Right kidney (tissue), 9 donors: ENCODE data around the gene PBRM1.
"Not testable (repeated sequence)": the region's sequence is repeated elsewhere in the genome, so short reads cannot be mapped to it uniquely, and the experiment has no call there.

Experiments used
- DNase-seq: peaks from one replicate; pipeline ENCODE4 v3.0.0-alpha.2; 2016
- long read RNA-seq, 8 donors: transcript quantifications; one replicate each; lab custom pipeline, GENCODE V29; 2026

PBRM1 gene
- long read RNA-seq, donor 1, partial matches to known transcripts: 251 of 256 reads
- long read RNA-seq, donor 1, other reads (novel, unspliced or antisense): 5 of 256 reads
- long read RNA-seq, donor 2: 0 reads
- long read RNA-seq, donor 3, partial matches to known transcripts: 31 of 31 reads
- long read RNA-seq, donor 3, other reads (novel, unspliced or antisense): 0 of 31 reads
- long read RNA-seq, donor 4, partial matches to known transcripts: 98 of 111 reads
- long read RNA-seq, donor 4, other reads (novel, unspliced or antisense): 13 of 111 reads
- long read RNA-seq, donor 5, full-length matches to known transcripts: 1 of 138 reads
- long read RNA-seq, donor 5, partial matches to known transcripts: 118 of 138 reads
- long read RNA-seq, donor 5, other reads (novel, unspliced or antisense): 19 of 138 reads
- long read RNA-seq, donor 6, partial matches to known transcripts: 59 of 64 reads
- long read RNA-seq, donor 6, other reads (novel, unspliced or antisense): 5 of 64 reads
- long read RNA-seq, donor 7, partial matches to known transcripts: 115 of 169 reads
- long read RNA-seq, donor 7, other reads (novel, unspliced or antisense): 51 of 169 reads
- long read RNA-seq, donor 8: 0 reads

DNA sequence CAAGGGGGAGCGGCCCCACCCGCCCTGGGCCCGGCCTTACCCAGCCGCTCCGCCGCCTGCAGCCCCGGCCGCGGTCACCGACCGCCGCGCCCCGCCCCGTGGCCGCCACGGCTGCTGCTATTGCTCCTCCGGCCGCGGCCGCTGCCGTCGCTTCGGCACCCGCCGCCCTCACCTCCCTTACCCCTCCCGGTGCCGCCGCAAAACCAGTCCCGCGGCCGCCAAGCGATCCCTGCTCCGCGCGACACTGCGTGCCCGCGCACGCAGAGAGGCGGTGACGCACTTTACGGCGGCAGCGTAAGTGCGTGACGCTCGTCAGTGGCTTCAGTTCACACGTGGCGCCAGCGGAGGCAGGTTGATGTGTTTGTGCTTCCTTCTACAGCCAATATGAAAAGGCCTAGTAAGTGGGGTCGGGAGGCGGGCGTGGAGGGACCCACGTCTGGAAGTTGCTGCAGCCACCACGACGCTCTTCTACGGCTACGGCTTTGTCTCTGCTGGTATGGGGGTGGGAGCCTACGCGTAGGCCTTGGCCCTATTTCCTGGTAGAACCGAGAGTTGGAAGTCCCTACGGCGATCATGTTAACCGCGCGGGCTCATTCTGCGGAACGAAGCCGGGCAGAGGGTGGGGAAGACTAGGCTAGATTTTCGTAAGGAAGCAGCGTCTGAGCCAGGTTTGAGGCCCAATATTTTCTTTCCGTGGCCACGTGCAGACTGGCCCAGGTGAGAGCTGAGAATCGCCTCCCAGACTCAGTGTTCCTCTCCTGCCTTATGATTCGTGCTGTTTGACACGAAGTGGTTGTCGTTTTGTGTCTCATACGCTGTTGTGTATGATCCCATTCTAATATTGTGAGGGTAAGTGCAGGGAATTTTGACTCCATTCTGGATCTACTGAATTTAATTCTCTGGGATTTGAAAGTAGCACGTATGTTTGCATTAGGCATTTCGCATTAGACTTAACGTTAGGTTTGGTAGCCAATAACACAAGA, at the start of gene PBRM1, which contains the start of gene GNL3:
PBRM1 (minus strand) TSS at position 205 of the 983 bp plus-strand sequence.
GNL3 (plus strand) TSS at position 324 of the 983 bp plus-strand sequence; CDS start at position 385, 61 bp downstream.
- DNase-seq: peak; percentile 89

DNA sequence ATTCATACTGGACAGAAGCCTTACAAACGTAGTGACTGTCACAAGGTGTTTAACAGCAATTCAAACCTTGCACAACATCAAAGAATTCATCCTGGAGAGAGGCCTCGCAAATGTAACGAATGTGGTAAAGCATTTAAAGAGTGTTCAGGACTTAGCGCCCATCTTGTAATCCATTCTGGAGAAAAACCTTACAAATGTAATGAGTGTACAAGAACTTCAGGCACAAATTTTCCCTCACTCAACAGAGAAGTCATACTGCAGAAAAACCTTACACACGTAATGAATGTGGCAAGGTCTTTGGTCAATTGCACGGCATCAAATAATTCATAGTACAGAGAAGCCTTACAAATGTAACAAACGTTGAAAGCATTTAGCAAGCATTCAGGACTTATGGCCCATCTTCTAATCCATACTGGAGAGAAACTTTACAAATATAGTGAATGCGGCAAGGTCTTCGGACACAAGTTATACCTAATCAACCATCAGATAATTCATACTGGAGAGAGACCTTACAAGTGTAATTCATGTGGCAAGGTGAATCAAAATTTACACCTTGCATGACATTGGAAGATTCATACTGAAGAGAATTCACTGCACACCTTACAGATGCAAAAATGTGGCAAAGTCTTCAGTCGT, 47.7 kb upstream of the PBRM1 start:
- no peak for DNase-seq

DNA sequence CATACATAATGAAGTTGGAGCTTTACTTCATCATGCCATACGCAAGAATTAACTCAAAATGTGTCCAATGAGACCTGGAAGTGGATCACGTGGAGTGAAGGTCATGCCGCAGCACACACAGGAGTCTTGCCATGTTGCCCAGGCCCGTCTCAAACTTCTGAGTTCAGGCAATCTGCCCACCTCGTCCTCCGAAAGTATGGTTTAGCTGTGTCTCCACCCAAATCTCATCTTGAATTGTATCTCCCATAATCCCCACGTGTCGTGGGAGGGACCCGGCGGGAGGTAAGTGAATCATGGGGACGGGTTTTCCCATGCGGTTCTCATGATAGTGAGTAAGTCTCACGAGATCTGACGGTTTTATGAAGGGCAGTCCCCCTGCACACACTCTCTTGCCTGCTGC, 45.9 kb upstream of the PBRM1 start:
- DNase-seq: no peak

DNA sequence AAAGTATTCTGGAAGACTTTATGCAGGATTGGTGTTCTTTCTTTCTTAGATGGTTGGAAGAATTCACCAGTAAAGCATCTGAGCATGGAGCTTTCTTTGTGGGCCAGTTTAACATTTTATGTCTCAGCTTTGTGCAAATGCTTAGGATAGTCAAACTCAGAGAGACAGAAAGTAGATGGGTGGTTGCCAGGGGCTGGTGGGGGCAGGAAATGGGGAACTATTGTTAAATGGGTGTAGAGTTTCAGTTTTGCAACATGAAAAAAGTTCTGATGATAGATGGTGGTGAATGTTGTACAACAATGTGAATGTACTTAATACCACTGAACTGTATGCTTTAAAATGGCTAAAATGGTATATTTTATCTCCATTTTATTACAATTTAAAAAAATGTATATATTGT, 45.0 kb upstream of the PBRM1 start:
- DNase-seq: no peak

DNA sequence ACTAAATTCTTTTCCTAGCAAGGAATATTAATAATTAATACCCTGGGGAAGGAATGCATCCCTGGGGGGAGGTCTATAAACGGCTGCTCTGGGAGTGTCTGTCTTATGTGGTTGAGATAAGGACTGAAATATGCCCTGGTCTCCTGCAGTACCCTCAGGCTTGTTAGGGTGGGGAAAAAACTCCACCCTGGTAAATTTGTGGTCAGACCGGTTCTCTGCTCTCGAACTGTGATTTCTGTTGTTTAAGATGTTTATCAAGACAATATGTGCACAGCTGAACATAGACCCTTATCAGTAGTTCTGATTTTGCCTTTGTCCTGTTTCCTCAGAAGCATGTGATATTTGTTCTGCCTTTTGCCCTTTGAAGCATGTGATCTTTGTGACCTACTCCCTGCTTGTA, 43.0 kb upstream of the PBRM1 start:
- not testable (repeated sequence) for DNase-seq

DNA sequence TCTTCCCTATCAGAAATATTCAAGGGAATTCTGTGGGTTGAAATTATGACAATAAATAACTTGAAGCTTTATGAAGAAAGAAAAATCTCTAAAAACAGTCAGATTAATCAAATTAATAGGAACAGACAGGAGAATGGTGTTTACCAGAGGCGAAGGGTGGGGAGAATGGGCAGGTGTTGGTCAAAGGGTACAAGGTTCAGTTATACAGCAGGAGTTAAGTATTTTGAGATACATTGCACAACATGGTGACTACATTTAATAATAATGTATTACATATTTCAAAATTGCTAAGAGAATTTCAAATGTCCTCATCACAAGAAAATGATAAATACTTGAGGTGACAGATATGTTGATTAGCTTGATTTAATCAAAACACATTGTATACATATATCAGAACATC, 38.8 kb upstream of the PBRM1 start:
- no peak for DNase-seq

DNA sequence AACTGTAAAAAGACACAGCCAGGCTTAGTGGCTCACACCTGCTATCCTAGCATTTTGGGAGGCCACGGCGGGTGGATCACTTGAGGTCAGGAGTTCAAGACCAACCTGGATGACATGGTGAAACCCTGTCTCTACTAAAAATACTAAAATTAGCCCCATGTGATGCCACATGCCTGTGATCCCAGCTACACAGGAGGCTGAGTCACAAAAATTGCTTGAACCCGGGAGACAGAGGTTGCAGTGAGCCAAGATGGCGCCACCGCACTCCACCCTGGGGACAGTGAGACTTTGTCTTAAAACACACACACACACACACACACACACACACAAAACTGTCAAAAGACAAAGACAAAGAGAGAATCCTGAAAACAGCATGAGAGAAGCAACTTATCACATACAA, 38.2 kb upstream of the PBRM1 start:
- no peak for DNase-seq

DNA sequence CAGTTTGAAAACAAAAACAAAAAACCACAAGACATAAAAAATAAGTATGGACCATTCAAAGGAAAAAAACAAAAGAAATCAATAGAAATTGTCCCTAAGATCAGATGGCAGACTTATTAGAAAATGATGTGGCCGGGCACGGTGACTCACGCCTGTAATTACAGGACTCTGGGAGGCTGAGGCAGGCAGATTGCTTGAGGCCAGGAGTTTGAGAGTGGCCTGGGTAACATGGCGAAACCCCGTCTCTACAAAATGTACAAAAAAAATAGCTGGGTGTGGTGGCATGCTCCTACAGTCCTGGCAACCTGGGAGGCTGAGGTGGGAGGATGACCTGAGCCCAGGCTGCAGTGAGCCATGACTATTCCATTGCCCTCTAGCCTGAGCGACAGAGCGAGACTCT, 36.8 kb upstream of the PBRM1 start:
- no peak for DNase-seq

DNA sequence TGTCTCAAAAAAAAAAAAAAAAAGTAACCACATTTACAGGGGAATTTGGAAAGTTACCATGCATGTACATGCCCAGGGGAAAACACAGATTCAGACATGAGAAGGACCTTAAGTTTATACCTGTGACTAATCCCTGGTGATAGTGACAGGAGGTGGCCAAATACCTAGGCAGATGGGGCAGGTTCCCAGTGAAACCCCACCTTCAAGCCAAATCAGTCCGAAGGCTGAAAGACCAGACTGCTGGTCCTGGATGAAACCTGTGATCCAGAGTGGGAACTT, 36.0 kb upstream of the PBRM1 start:
- no peak for DNase-seq

DNA sequence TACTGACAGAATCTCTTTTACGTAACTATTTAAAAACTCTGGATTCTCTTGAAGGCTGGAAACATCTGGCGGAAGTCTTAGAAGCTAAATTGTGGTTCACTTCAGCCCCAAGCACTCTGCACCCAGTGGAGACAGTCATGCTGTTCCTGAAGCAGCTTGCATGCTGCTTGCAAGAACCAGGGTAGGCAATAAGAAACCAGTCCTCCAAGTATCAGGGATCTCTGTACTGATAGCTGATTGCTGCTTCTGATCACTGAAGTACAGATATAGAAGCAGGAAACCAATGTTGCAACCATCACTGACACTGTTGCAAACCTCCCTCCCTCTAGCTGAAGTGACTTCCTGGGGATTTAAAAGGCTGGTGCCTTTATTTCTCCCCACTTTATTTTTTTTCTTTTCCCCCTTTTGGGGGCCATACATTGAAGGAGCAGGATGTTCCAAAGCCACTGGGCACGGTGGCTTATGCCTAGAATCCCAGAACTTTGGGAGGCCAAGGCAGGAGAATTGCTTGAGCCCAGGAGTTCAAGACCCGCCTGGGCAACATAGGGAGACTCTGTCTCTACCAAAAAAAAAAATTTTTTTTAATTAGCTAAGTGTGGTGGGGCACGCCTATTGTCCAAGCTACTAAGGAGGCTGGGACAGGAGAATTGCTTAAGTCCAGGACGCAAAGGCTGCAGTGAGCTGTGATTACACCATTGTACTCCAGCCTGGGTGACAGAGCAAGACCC, 35.5 kb upstream of the PBRM1 start:
- DNase-seq: no peak

DNA sequence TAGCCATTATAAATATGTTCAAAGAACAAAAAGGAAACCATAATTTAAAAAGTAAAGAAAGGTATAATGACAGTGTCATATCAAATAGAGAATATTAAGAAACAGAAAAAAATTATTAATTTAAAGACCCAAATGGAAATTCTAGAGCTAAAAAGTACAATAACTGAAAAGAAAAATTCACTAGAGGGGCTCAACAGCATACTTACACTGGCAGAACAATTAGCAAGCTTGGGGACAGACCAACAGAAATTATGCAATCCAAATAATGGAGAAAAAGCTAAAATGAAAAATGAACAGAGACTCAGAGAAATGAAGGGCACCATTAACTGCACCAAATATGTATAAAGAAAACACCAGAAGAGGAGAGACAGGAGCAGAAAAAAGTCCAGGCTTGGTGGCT, 33.9 kb upstream of the PBRM1 start:
- no peak for DNase-seq

DNA sequence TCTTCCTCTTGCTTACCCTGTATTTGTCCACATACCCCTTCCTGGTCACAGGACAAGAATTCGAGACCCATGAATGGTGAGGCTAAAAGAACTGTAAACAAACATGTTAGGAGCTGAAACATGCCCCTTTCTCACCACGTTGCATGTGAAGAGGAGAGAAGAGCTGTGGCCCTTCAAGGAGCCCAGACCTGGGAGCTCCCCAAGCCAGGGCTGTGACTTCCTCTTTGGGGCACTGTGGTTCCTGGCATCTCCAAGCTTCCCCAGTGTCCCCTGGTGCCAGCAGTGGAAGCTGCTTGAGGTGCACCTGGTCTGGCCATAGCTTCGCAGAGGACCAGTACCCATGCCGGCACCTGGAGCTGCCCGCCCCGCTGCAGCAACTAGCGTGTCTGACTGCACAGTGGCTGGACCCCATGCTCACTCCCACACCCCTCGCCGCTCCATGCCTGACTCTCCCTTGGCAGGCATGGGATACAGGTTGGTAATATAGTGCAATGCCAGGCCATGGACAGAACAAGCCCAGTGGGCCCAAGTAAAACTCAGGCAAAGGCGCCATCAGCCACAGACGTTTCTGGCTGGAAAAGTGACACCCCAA, 30.1 kb upstream of the PBRM1 start:
- DNase-seq: no peak

DNA sequence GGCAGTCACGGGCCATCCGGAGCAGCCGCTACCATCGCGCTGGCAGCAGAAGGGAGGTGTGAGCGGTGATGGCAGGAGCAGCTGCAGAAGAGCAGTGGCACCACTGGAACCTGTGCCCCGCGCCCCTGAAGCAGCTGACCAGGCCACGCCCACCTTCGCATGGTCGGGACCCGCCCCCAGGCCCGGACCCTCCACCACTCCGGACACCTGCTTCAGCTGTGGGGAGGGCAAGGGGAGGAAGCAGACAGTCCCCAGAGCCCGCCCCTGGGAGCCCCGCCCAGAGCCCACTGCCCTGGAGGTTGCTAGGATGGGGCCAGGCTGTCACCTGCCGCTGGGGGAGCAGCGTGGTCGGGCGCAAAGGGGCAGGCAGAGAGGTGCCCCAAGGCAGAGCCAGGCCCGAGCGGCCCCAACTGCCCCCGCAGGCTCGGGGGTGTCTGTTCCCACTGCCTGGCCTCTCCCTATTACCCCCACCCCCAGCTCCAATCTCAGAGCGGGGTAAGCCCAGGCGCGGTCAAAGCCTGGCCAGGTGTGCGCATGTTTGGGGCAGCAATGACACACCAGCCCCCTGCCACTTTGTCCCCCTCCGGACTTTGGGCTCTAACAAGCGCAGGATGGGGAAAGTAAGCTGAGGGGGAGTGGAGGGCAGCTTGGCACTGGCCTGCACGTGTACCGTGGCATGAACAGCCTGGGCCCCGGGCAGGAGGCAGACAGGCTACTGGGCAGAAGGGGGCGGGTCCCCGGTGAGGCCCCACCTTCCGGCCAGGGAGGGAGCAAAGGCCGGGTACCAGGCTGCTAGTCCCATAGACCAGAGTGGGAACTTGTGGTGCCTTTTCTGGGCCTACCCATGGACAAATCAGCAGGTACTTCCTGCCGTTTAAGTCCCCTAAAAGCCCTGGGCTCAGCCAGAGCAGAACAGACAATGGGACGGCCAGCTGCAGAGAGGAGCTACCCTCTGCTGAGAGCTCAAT, 28.9 kb upstream of the PBRM1 start:
- DNase-seq: peak; percentile 50

DNA sequence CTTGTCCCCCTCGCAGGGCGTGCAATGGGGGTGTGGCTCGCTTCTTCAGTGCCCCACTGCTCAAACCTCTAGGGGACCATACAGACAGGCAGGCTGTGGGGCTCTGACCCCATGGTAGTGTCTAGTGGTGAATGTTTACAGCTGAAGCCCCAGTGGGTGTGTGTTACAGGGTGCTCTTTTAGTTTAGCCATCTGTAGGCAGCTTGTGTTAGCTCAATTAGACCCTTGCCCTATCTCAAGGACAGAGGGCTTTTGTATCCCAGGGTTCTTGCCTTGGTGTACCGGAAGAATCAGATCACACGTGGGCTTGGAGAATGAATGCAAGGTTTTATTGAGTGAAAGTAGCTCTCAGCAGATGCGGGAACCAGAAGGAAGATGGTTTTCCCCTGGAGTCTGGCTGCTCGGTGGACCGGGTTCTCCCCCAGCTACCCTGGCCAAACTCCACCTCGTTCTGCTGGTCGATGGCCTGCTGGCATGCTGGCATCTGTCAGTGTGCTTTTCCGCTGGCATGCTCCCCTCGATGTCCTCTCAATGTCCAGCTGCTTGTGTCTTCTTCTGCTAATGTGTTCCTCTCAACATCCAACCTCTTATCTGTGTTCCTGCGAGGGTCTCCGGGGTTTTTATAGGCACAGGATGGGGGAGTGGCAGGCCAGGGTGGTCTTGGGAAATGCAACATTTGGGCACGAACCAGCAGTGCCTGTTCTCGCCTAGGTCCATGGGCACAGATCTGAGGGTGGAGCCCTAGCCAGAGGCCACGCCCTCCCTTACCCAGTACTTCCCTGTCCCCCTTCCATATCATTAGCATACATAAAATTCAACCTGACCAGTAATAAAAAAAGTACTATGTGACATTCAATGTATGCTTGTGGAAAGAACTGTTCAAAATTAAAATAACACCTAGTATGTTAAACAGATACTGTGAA, 26.8 kb upstream of the PBRM1 start:
- DNase-seq: no peak

DNA sequence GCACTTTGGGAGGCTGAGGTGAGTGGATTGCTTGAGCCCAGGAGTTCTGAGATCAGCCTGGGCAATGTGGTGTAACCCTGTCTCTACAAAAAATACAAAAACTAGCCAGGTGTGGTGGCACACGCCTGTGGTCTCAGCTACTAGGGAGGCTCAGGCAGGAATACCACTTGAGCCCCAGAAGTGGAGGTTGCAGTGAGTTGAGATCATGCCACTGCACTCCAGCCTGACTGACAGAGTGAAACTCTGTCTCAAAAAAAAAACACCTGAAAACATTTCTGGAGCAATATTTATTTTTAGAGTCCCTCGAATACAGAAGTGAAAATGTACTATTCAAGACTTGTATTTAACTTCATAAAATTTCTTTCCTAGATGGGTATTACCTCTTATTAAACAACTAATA, 24.8 kb upstream of the PBRM1 start:
- DNase-seq: no peak

DNA sequence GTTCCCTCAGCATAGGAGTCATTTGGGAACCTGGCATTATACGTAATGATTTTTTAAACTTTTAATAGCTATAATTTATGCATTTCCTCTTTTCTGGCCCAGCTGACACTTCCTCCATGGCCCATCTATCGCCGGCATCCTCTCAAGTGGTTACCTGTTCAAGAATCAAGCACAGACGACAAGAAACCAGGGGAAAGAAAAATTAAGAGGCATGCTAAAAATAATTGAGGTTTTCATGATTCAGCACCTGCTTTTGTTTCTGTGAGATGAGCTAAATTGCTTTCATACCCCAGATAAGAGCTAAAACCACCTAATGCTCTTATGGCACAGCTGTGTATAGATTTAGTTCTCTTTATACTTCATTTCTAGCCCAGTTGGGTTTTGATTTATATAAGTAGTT, 21.9 kb upstream of the PBRM1 start:
- DNase-seq: no peak

DNA sequence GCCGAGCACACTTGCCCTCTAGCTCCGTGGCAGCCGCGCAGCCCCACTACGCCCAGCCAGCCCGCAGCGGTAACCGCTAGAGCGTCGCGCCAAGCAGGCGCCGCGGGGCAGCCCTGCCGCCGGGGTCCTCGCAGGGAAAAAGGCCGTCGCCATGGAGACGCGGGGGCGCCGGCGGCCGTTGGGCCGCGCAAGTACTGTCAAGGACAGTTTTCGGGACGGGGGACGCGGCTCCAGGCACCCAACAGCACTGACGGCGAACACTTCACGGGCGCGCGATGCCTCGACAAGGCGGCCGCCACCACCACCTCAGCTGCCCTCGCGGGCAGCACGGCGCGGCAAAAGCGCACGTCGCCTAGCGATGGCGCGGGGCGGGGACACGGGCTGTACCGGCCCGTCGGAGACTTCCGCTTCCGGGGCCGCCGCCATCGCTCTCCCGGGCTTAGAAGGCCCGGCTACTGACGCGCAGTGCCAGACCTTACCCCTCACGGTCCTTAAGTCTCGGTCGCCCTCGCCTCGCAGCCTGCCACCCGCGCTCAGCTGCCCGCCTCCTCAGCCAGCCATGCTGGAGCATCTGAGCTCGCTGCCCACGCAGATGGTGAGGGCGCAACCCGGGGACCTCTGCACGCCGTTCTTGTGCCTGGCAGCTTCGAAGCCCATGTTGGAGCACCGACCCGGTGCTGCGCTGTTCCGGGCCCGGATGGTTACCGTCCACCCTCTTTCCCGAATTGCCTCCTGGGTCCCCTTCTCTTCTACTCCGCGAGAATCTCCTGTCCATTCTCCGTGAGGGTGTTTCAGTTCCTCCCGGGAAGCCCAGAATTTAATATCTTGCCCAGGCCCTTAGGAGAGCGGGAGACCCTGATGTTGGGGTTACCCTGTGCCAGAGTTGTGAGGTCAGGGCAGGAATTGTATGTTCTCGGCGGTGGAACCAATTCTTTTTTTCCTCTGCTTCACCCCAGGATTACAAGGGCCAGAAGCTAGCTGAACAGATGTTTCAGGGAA, 20.3 kb upstream of the PBRM1 start, which contains the start of the genes GLT8D1 and SPCS1:
GLT8D1 (minus strand) TSS at position 104 of the 999 bp plus-strand sequence. CDS start 5,331 bp downstream, outside the sequence.
SPCS1 (plus strand) TSS at position 419 of the 999 bp plus-strand sequence; CDS start at position 560, 141 bp downstream.
- peak; percentile 100 for DNase-seq

DNA sequence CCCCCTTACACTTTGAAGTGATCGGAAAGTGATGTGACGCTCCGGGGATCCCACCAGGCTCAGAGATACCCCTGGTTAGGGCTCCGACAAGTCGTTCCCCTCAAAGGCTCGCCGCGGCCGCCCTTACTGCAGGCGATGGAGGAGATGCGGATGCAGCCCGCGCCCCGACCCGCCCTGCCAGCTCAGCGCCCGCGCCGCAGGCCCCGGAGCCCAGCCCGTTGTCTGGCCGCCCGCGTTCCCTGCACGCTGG, 19.6 kb upstream of the PBRM1 start:
- no peak for DNase-seq
